GM10266 (cell line): ENCODE measurements around the gene LDLRAP1.

ENCODE experiments used
- DNase-seq: peaks from one replicate; pipeline ENCODE4 v3.0.0; 2012; ENCODE audit errors: extremely low spot score
- TF ChIP-seq, protein P1 (sequence below): IDR thresholded peaks from 2 replicates; pipeline ENCODE4 v1.5.1; 2012; ENCODE audit warnings: mild to moderate bottlenecking, low read depth; ENCODE audit not compliant: control insufficient read depth, insufficient read depth; ENCODE audit errors: missing control alignments

Gene LDLRAP1

DNA sequence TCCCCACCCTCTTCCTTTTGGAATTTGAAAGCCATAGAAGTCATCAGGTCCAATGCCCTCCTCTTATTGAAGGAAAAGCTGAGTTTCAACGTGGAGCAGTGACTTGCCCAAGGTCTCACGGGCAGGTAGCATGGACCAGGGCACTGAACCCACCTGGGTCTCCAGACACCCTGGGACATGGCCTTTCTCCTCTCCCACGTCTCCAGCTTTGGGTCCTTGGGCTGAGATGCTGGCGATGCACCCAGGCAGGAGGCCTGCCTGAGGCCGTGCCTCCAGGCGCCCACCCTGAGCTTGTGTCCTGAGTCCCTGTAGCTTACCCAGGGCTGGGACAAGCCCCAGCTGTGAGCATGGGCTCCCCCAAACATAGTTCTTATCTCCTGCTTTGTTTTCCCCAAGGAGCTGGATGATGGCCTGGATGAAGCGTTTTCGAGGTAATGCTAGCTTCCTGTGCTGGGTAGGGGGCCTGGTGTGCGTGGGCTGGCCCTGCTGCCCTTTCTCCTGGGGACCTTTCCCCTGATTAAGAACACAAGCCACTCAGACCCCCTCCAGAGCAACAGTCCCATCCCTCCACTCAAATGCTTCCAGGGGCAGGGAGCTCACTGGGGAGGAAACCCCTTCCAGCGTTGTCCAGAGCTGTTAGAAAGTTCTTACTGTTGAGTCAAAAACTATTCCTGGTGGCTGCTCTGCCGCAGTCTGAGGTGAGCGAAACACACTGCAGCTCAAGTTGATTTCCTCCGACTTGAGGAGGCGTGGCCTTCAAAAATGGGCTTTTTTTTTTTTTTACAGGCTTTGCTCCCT lies 21.6 kb downstream of the LDLRAP1 start:
- TF ChIP-seq, protein P1, sequence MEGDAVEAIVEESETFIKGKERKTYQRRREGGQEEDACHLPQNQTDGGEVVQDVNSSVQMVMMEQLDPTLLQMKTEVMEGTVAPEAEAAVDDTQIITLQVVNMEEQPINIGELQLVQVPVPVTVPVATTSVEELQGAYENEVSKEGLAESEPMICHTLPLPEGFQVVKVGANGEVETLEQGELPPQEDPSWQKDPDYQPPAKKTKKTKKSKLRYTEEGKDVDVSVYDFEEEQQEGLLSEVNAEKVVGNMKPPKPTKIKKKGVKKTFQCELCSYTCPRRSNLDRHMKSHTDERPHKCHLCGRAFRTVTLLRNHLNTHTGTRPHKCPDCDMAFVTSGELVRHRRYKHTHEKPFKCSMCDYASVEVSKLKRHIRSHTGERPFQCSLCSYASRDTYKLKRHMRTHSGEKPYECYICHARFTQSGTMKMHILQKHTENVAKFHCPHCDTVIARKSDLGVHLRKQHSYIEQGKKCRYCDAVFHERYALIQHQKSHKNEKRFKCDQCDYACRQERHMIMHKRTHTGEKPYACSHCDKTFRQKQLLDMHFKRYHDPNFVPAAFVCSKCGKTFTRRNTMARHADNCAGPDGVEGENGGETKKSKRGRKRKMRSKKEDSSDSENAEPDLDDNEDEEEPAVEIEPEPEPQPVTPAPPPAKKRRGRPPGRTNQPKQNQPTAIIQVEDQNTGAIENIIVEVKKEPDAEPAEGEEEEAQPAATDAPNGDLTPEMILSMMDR, result no peak
- no peak for DNase-seq

DNA sequence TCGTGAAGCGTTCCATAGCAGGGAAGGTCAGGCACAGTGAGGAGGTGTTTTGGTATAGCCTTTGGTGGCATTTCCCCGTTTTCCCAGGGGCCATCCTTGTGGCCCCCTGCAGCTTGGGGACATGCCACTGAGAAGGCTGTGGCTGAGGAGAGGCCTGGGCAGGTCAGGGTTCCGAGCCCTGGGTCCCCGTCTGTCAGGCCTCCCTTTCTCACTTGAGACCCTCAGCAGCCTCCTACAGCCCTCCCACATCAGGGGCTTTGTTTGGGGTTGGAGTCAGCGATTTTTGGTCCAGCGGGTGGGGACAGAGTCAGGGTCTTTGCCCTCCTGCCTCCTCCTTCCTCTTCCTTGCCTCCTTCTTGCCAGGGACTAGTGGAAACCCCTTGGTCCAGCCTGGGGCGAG lies 22.2 kb downstream of the LDLRAP1 start:
- TF ChIP-seq, protein P1, result no peak

DNA sequence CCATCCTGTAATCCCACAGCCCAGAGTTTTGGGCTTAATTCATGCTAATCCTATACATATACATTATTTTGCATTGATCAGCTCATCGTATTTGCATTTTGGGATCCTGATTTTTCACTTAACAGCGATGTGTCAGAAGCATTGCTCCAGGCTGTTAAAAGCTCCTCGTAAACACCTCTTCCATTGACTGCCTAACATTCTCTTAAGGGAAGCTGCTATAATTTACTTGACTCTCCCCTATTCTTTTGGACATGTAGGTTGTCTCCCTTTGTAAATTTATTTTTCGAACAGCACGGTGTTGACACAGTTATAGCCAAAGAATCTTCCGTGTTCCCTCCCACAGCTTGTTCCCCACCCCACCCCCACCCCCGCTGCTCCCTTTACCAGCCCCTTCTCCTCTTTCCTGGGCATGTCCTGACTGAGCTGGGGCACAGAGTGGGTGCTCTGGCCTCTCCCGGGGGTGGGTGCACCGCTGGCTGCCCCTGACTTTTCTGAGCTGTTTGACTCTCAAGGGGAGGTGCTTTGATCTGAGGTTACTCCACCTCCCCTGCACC lies 22.8 kb downstream of the LDLRAP1 start:
- TF ChIP-seq, protein P1, result no peak
- no peak for DNase-seq

More for the DNA sequence above, 22.2 kb downstream of the LDLRAP1 start:
- no peak for DNase-seq

DNA sequence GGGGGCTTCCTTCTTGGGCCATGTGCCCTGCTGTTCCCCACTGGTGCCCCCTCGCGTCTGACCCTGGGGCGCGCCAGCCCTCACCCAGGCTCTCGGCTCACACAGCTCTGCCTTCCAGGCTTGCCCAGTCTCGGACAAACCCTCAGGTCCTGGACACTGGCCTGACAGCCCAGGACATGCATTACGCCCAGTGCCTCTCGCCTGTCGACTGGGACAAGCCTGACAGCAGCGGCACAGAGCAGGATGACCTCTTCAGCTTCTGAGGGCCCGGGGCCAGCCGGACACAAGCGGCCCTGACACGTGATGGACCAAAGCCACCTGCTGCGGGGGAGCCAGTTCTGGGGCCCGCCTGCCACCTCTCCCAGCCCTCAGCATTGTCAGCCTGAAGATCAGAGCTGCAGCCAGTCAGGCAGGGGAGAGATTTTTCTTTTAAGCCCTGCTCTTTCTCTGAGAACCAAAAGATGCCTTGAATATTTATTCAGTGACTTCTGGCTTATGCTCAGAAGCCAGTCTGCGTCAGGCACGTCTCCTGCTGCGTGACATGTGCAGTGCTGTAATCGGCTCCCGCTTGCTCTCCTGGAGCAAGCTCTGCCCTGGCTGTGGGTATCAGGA lies 23.4 kb downstream of the LDLRAP1 start:
- TF ChIP-seq, protein P1, result no peak
- DNase-seq, result no peak

DNA sequence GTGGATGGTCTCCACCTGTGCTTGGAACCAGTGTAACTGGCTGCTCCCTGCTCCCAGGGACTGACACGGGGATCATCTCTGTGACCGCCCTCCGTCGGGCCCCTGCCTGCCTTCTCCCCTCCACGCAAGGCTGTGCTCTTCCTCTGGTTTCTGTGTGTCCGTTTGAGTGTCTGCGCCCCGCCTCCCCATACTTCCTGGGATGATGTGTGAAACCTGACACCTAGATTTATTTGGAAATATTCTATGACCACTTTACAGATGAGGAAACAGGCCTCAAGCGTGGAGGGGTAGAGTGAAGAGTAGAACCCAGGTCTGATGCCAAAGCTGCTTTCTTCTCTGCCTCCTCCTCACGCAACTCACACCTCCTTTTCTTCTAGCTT lies 24.3 kb downstream of the LDLRAP1 start:
- DNase-seq, result no peak
- TF ChIP-seq, protein P1, result no peak

DNA sequence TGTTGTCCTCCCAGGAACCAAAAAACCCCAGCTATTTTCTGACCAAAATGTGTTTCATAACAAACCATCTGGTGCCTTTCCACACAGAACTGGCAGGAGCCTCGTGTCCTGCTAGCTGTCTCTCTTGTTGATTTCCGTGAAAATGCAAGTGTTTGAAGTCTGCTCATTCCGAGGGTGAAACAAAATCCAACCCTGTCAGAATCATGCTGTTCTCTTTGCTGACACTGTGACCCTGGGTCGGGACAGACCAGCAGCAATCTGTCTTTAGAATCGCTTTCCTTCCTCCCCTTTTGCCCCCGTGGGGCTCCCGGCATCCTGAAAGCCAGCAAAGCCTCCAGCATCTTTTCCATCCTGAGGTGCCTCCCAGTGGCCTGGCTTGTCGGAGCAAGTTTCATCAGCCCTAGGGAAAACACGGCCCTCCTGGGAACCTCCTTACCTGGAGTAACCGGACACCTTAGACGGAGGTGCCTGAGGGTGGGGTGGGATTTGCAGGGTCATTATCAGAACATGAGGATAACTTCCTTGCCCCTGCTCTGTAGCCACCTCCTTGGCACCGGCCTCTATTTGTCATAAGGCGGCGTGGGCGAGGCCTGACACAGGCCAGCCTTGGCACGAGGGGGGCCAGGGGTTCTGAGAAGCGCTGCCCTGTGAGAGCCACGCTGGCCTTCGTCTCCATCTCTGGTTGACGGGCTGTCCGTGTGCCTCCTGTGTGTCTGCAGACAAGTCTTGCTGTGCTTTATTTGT lies 24.9 kb downstream of the LDLRAP1 start:
- TF ChIP-seq, protein P1, result no peak
- DNase-seq, result no peak
